H1 (cell line): ENCODE measurements around the gene TBX2. TPM values are rescaled to one million over a fixed set of nuclear protein-coding genes. Genes with fewer than 3 reads are reported as not detected.
A peak's percentile ranks its signal among the peaks of the same experiment; 100 is the strongest.

Experiments used
- CTCF ChIA-PET: fragments of 300-600 bp; sonication (Branson Sonifier 250); formaldehyde crosslinking; loops from one replicate; lab custom pipeline; 2021; ENCODE audit not compliant: partially characterized antibody; lab: Charles Lee
- POLR2A ChIA-PET: fragments of 300-600 bp; sonication (Branson Sonifier 250); formaldehyde crosslinking; loops from one replicate; lab custom pipeline; 2021; ENCODE audit warnings: inconsistent platforms; ENCODE audit not compliant: partially characterized antibody; lab: Charles Lee
- DNase-seq, 2 experiments: peaks; one replicate each; pipeline versions ENCODE4 v3.0.0 to v3.0.0-alpha.2; 2010 to 2022; ENCODE audit warnings: low spot score in 2 of 2, low read depth in 1 of 2, mixed read lengths in 1 of 2
- FAIRE-seq: peaks from 2 replicates; lab custom pipeline; 2011; peaks lifted over from hg19 to GRCh38; lab: Jason Lieb, UNC
- H2AFZ ChIP-seq: 2 replicates; pipeline ENCODE4 v1.8.1; 2012; ENCODE audit warnings: low read length, inconsistent platforms
- H2AK5ac ChIP-seq: 2 replicates; pipeline ENCODE4 v1.6.1; 2013; ENCODE audit warnings: low read depth, low read length
- H2BK120ac ChIP-seq: replicated peaks from 2 replicates; pipeline ENCODE3; 2013; ENCODE audit warnings: low read depth, low read length, inconsistent platforms
- H2BK12ac ChIP-seq: 2 replicates; pipeline ENCODE4 v1.6.1; 2013; ENCODE audit warnings: low read depth, low read length
- H2BK15ac ChIP-seq: 2 replicates; pipeline ENCODE4 v1.6.1; 2013; ENCODE audit warnings: low read length
- H2BK20ac ChIP-seq: 2 replicates; pipeline ENCODE4 v1.6.1; 2013; ENCODE audit warnings: low read length
- H2BK5ac ChIP-seq: 2 replicates; pipeline ENCODE4 v1.6.1; 2013; ENCODE audit warnings: low read depth, low read length
- H3K14ac ChIP-seq: 2 replicates; pipeline ENCODE4 v1.6.1; 2013; ENCODE audit warnings: inconsistent platforms; ENCODE audit not compliant: insufficient read length
- H3K18ac ChIP-seq: 2 replicates; pipeline ENCODE4 v1.6.1; 2013; ENCODE audit warnings: low read length; ENCODE audit errors: extremely low read depth
- H3K23ac ChIP-seq: 2 replicates; pipeline ENCODE4 v1.6.1; 2013; ENCODE audit warnings: inconsistent platforms; ENCODE audit not compliant: insufficient read length
- H3K23me2 ChIP-seq: 2 replicates; pipeline ENCODE4 v1.6.1; 2013; ENCODE audit warnings: low read depth, low read length
- H3K27ac ChIP-seq: 2 replicates; pipeline ENCODE4 v1.6.1; 2011; ENCODE audit warnings: low read depth, low read length, inconsistent platforms
- H3K27me3 ChIP-seq, 4 experiments: replicated peaks in 1 of 4; 1 replicate in 1 of 4; 2 replicates in 3 of 4; pipeline versions ENCODE4 v1.6.1 to v1.8.1; 2011 to 2013; ENCODE audit warnings: low read length in 3 of 4, mild to moderate bottlenecking in 3 of 4, inconsistent platforms in 2 of 4, mixed read lengths in 2 of 4, moderate library complexity in 1 of 4; ENCODE audit not compliant: control insufficient read depth in 3 of 4, insufficient read depth in 3 of 4; ENCODE audit errors: extremely low read depth in 1 of 4
- H3K36me3 ChIP-seq, 4 experiments: 2 replicates each; pipeline versions ENCODE4 v1.6.1 to v1.8.1; 2011 to 2013; ENCODE audit warnings: mild to moderate bottlenecking in 4 of 4, low read length in 3 of 4, moderate library complexity in 2 of 4, control low read depth in 1 of 4, inconsistent platforms in 1 of 4; ENCODE audit not compliant: insufficient read depth in 4 of 4, control insufficient read depth in 2 of 4
- H3K4ac ChIP-seq: replicated peaks from 2 replicates; pipeline ENCODE3; 2013; ENCODE audit warnings: low read length, low read depth, mixed read lengths, inconsistent platforms; ENCODE audit not compliant: insufficient read length
- H3K4me1 ChIP-seq, 4 experiments: replicated peaks in 1 of 4; 1 replicate in 1 of 4; 2 replicates in 3 of 4; pipeline versions ENCODE4 v1.6.1 to v1.8.1; 2011 to 2013; ENCODE audit warnings: low read length in 3 of 4, inconsistent platforms in 2 of 4, mixed read lengths in 1 of 4; ENCODE audit not compliant: insufficient read depth in 4 of 4, control insufficient read depth in 3 of 4
- H3K4me2 ChIP-seq, 2 experiments: 2 replicates each; pipeline versions ENCODE4 v1.6.1 to v1.8.1; 2011 to 2013; ENCODE audit warnings: low read depth in 2 of 2, low read length in 2 of 2, control low read depth in 1 of 2, inconsistent platforms in 1 of 2, mild to moderate bottlenecking in 1 of 2; ENCODE audit not compliant: insufficient read depth in 1 of 2
- H3K4me3 ChIP-seq, 4 experiments: fragments of 200-600, 300-600 bp in 1 of 4; sonication (generic), shearing (Covaris generic), sonication (Bioruptor Twin) in 1 of 4; 2 replicates each; pipeline versions ENCODE4 v1.5.1 to v1.8.1; 2011 to 2016; ENCODE audit warnings: low read length in 4 of 4, low read depth in 3 of 4, control low read depth in 2 of 4, inconsistent platforms in 2 of 4, mild to moderate bottlenecking in 2 of 4, mixed read lengths in 1 of 4, moderate library complexity in 1 of 4; ENCODE audit not compliant: insufficient read depth in 2 of 4; ENCODE audit errors: extremely low read depth in 1 of 4
- H3K56ac ChIP-seq: replicated peaks from 2 replicates; pipeline ENCODE3; 2013; ENCODE audit warnings: low read depth, mild to moderate bottlenecking, mixed read lengths, low read length, inconsistent platforms; ENCODE audit not compliant: insufficient read length
- H3K79me1 ChIP-seq: 2 replicates; pipeline ENCODE4 v1.6.1; 2013; ENCODE audit warnings: low read depth, low read length, control low read depth
- H3K79me2 ChIP-seq, 2 experiments: 2 replicates each; pipeline versions ENCODE4 v1.6.1 to v1.8.1; 2012 to 2013; ENCODE audit warnings: low read length in 2 of 2, mild to moderate bottlenecking in 2 of 2, inconsistent platforms in 1 of 2; ENCODE audit not compliant: insufficient read depth in 2 of 2, control insufficient read depth in 1 of 2
- H3K9ac ChIP-seq, 4 experiments: replicated peaks in 1 of 4; 1 replicate in 1 of 4; 2 replicates in 3 of 4; pipeline versions ENCODE4 v1.6.1 to v1.8.1; 2011 to 2013; ENCODE audit warnings: low read depth in 3 of 4, low read length in 3 of 4, control low read depth in 2 of 4, mild to moderate bottlenecking in 2 of 4, moderate library complexity in 2 of 4, inconsistent platforms in 1 of 4; ENCODE audit errors: extremely low read depth in 1 of 4
- H3K9me3 ChIP-seq, 2 experiments: 2 replicates each; pipeline versions ENCODE4 v1.6.1 to v1.8.1; 2012 to 2013; ENCODE audit warnings: mild to moderate bottlenecking in 2 of 2, moderate library complexity in 2 of 2, control low read depth in 1 of 2, inconsistent platforms in 1 of 2, low read depth in 1 of 2, low read length in 1 of 2, mixed read lengths in 1 of 2; ENCODE audit not compliant: insufficient read depth in 2 of 2
- H4K20me1 ChIP-seq, 2 experiments: replicated peaks in 1 of 2; 2 replicates each; pipeline versions ENCODE3 to v1.8.1; 2011 to 2013; ENCODE audit warnings: inconsistent platforms in 2 of 2, low read length in 2 of 2, mild to moderate bottlenecking in 1 of 2; ENCODE audit not compliant: insufficient read depth in 2 of 2, control insufficient read depth in 1 of 2
- H4K5ac ChIP-seq: 2 replicates; pipeline ENCODE4 v1.6.1; 2013; ENCODE audit warnings: low read length, low read depth, mixed read lengths, inconsistent platforms; ENCODE audit not compliant: insufficient read length
- H4K8ac ChIP-seq: 2 replicates; pipeline ENCODE4 v1.8.0; 2013; ENCODE audit warnings: mild to moderate bottlenecking, moderate library complexity, low read length, inconsistent platforms; ENCODE audit not compliant: insufficient read depth; ENCODE audit errors: extremely low read depth
- H4K91ac ChIP-seq: replicated peaks from 2 replicates; pipeline ENCODE3; 2013; ENCODE audit warnings: low read length, mixed read lengths, inconsistent platforms; ENCODE audit not compliant: insufficient read length
- CTCF ChIP-seq, 3 experiments: IDR thresholded peaks; 1 replicate in 2 of 3; 2 replicates in 1 of 3; pipeline versions ENCODE4 v1.5.1 to v1.6.1; 2011; ENCODE audit warnings: low read length in 3 of 3, mild to moderate bottlenecking in 3 of 3, inconsistent platforms in 2 of 3, low read depth in 1 of 3, moderate library complexity in 1 of 3; ENCODE audit not compliant: insufficient read depth in 1 of 3; ENCODE audit errors: control extremely low read depth in 1 of 3
- HDAC2 ChIP-seq, 2 experiments: fragments of 300-600 bp in 1 of 2; sonication (generic) in 1 of 2; IDR thresholded peaks; 2 replicates each; pipeline ENCODE4 v1.6.1; 2011 to 2012; ENCODE audit warnings: low read depth in 2 of 2, low read length in 2 of 2, mild to moderate bottlenecking in 2 of 2, moderate library complexity in 2 of 2, borderline replicate concordance in 1 of 2, inconsistent platforms in 1 of 2
- MAX ChIP-seq: IDR thresholded peaks from 2 replicates; pipeline ENCODE4 v1.6.1; 2012; ENCODE audit warnings: inconsistent platforms
- RAD21 ChIP-seq, 2 experiments: IDR thresholded peaks in 1 of 2; conservative IDR thresholded peaks in 1 of 2; 2 replicates each; pipeline ENCODE4 v1.6.1; 2011; ENCODE audit warnings: low read depth in 2 of 2, low read length in 2 of 2, improper control_type of control experiment in 1 of 2, inconsistent platforms in 1 of 2, mild to moderate bottlenecking in 1 of 2, moderate library complexity in 1 of 2
- RBBP5 ChIP-seq: IDR thresholded peaks from 2 replicates; pipeline ENCODE4 v1.7.1; 2012; ENCODE audit warnings: low read depth, mild to moderate bottlenecking, inconsistent platforms, low read length, moderate library complexity, borderline replicate concordance
- RNF2 ChIP-seq: fragments of 200-900, 300-1000 bp; sonication (generic); IDR thresholded peaks from 2 replicates; pipeline ENCODE4 v1.7.1; 2016; ENCODE audit warnings: borderline replicate concordance, low read depth, mild to moderate bottlenecking, antibody characterized with exemption, low read length; ENCODE audit not compliant: poor library complexity, severe bottlenecking; ENCODE audit errors: missing control alignments
- YY1 ChIP-seq: IDR thresholded peaks from 2 replicates; pipeline ENCODE4 v1.6.1; 2011; ENCODE audit warnings: low read depth, mild to moderate bottlenecking, low read length
- WGBS, 2 experiments: shearing (Covaris generic) in 1 of 2; methylation state at CpG; one replicate each; pipeline versions ENCODE4 v1.1.6 to v1.1.7; 2013 to 2015; ENCODE audit warnings: low lambda C conversion rate in 2 of 2, mixed read lengths in 2 of 2, inconsistent platforms in 1 of 2, low coverage in 1 of 2, missing lambda C conversion rate in 1 of 2; ENCODE audit not compliant: insufficient replicate concordance in 2 of 2, insufficient coverage in 1 of 2, insufficient read length in 1 of 2; ENCODE audit errors: extremely low coverage in 1 of 2, missing lambda C conversion rate in 1 of 2; 5-methylcytosine and 5-hydroxymethylcytosine counted together
- polyA plus RNA-seq, 7 experiments: library from polyadenylated mRNA; depleted of rRNA in 3 of 7; stranded (reverse) in 5 of 7; unstranded in 2 of 7; fragments of >200 nt in 5 of 7; fragments of 200-250 nt in 2 of 7; gene quantifications; 1 replicate in 5 of 7; 2 replicates in 1 of 7; 4 replicates in 1 of 7; pipeline versions ENCODE4 v1.2.1 to v1.2.3, GENCODE V29; 2011 to 2013; ENCODE audit warnings: missing spikeins in 2 of 7, mixed read lengths in 2 of 7
- total RNA-seq: library from RNA; stranded (reverse); fragmentation: NEBNext Ultra II Directional; extraction: Animal tissue kit (Norgen Biotek cat#: 25700); gene quantifications from 2 replicates; pipeline ENCODE4 v1.2.1, GENCODE V29; 2021

Gene TBX2
- total and polyA plus RNA-seq, 2 of the 8 experiments (the other 6 are each of a cell fraction or from before 2014, with no cell fraction given), result not detected

- DNase-seq, result no peak
- Histone ChIP-seq H4K20me1 (peaks cover 12 to 33% of the 10 kb centered on the region in 2 experiments), H3K56ac (no peak overlapping the region), H3K23ac (no peak overlapping the region), H3K9me3 (no peaks in the 10 kb centered on the region), H3K23me2 (no peaks in the 10 kb centered on the region; the same call in 1 of the 2 replicates), H3K4ac (no peak overlapping the region), H3K18ac (no peak overlapping the region), H3K36me3 (peaks cover 0 to 6% (median 0%) of the 10 kb centered on the region in 4 experiments; a peak in 1 of 8 replicates), H4K5ac (no peak overlapping the region), H3K27ac (no peak overlapping the region), H4K91ac (no peak overlapping the region), H2BK120ac (no peak overlapping the region), H3K27me3 (peaks cover 46 to 61% (median 58%) of the 10 kb centered on the region in 4 experiments), H2AK5ac (no peak overlapping the region), H2BK12ac (no peak overlapping the region), H3K4me2 (no peak overlapping the region), H3K79me2 (no peaks in the 10 kb centered on the region), H3K4me3 (no peak overlapping the region), H2BK20ac (0 out of 2 replicates have a peak overlapping the region, but pooled peaks have one; percentile 61), H2BK5ac (no peak overlapping the region), H3K9ac (no peak overlapping the region), H2AFZ (no peak overlapping the region), H4K8ac (no peak overlapping the region), H3K79me1 (no peaks in the 10 kb centered on the region), H2BK15ac (0 out of 2 replicates have a peak overlapping the region, but pooled peaks have one; percentile 29), H3K14ac (no peak overlapping the region), H3K4me1 (peaks cover 0 to 20% (median 12%) of the 10 kb centered on the region in 4 experiments; a peak in 5 of 7 replicates)
- WGBS, 2 experiments, result 76% methylated on average over 3 of the region's 3 CpGs; no CpG with 5 or more reads in 1 of the 2 experiments
- no peak for TF ChIP-seq HDAC2 (IDR thresholded peaks at IDR 0.05; ENCODE audit: borderline replicate concordance in 1 of 2, low read depth in 2 of 2, low read length in 2 of 2)
- TF ChIP-seq MAX, result peak; percentile 60; the same call in 1 of the 2 replicates
- TF ChIP-seq RNF2, result no peak
- peak; percentile 7 to 20; a peak in 1 of 4 replicates for TF ChIP-seq RAD21 (IDR thresholded peaks at IDR 0.05 in 1 of 2, conservative IDR thresholded peaks at IDR 0.05 in 1 of 2; ENCODE audit: low read depth in 2 of 2, low read length in 2 of 2)
- TF ChIP-seq YY1, result no peak
- no peak for TF ChIP-seq RBBP5
- TF ChIP-seq CTCF (IDR thresholded peaks at IDR 0.05; ENCODE audit: control extremely low read depth in 1 of 3, insufficient read depth in 1 of 3, low read depth in 1 of 3, low read length in 3 of 3), result peak; percentile 33 to 60 (median 52)
- CTCF ChIA-PET, result interaction anchor here (0.8 to 3.3 kb wide), 13 partner anchors 8 to 422 kb away, joined by 3 to 31 read pairs (median 4); no protein-coding TSS in a partner anchor
- POLR2A ChIA-PET, result no interaction called here
- FAIRE-seq, result no peak
These were observed 6.1 kb upstream of the TBX2 start for GRCh38 chr17:61393550-61393903.
